NCI-H128 (cell line): ENCODE results near the gene ARAP1.

Source experiments
- DNase-seq: peaks from one replicate; lab custom pipeline; 2025; ENCODE audit not compliant: unreplicated experiment; lab: John Stamatoyannopoulos, UW

The ARAP1 gene

GRCh38 chr11:72744474-72744873 lies 7.7 kb downstream of the ARAP1 start:
- no peak for DNase-seq

- DNase-seq: no peak
Observed at GRCh38 chr11:72743321-72744221, 8.6 kb downstream of the ARAP1 start.

- DNase-seq: no peak
Observed at GRCh38 chr11:72742513-72743320, 9.5 kb downstream of the ARAP1 start.

- no peak for DNase-seq
Observed at GRCh38 chr11:72741849-72742512, 10.2 kb downstream of the ARAP1 start.

GRCh38 chr11:72741429-72741833 lies 10.8 kb downstream of the ARAP1 start:
- DNase-seq: no peak

- DNase-seq: no peak
Observed at GRCh38 chr11:72740562-72741428, 11.4 kb downstream of the ARAP1 start.

GRCh38 chr11:72740060-72740424 lies 12.2 kb downstream of the ARAP1 start:
- no peak for DNase-seq

GRCh38 chr11:72739240-72740059 lies 12.8 kb downstream of the ARAP1 start:
- no peak for DNase-seq

- DNase-seq: no peak
Observed at GRCh38 chr11:72738199-72739141, 13.7 kb downstream of the ARAP1 start.

GRCh38 chr11:72737336-72737735 lies 14.9 kb downstream of the ARAP1 start:
- DNase-seq: no peak

- DNase-seq: no peak
Observed at GRCh38 chr11:72736452-72737069, 15.6 kb downstream of the ARAP1 start.

GRCh38 chr11:72735495-72736027 lies 16.6 kb downstream of the ARAP1 start:
- DNase-seq: no peak

GRCh38 chr11:72732329-72732728 lies 19.9 kb downstream of the ARAP1 start:
- no peak for DNase-seq

GRCh38 chr11:72730737-72731136 lies 21.5 kb downstream of the ARAP1 start:
- DNase-seq: no peak

- DNase-seq: no peak
Observed at GRCh38 chr11:72730243-72730642, 22.0 kb downstream of the ARAP1 start.

- DNase-seq: no peak
Observed at GRCh38 chr11:72727521-72727920, 24.7 kb downstream of the ARAP1 start.

GRCh38 chr11:72726266-72727220 lies 25.7 kb downstream of the ARAP1 start:
- no peak for DNase-seq
